HepG2 (cell line): ENCODE measurements around the gene HAUS1. TPM values are rescaled to one million over a fixed set of nuclear protein-coding genes. Genes with fewer than 3 reads are reported as not detected.
A peak's percentile ranks its signal among the peaks of the same experiment; 100 is the strongest.

ENCODE experiments used
- ARNT ChIP-seq: fragments of 450-650 bp; IDR thresholded peaks from 2 replicates; pipeline ENCODE4 v1.6.1; 2017
- CBX1 ChIP-seq: IDR thresholded peaks from one replicate; pipeline ENCODE4 v1.6.1; 2016; ENCODE audit warnings: antibody characterized with exemption, low read depth
- DDIT3 ChIP-seq: sonication (generic); formaldehyde crosslinking; IDR thresholded peaks from 2 replicates; pipeline ENCODE4 v1.4.0; 2020; ENCODE audit warnings: mild to moderate bottlenecking, missing genetic modification reagents
- E2F5 ChIP-seq: sonication (generic); formaldehyde crosslinking; conservative IDR thresholded peaks from 2 replicates; pipeline ENCODE4 v1.4.0; 2020; ENCODE audit warnings: missing genetic modification reagents
- EED ChIP-seq: sonication (generic); formaldehyde crosslinking; IDR thresholded peaks from 2 replicates; pipeline ENCODE4 v1.5.0; 2020; ENCODE audit warnings: mild to moderate bottlenecking, missing genetic modification reagents
- EZH2 ChIP-seq: conservative IDR thresholded peaks from 2 replicates; pipeline ENCODE4 v1.6.1; 2012; ENCODE audit warnings: mild to moderate bottlenecking, low read depth, low read length, moderate library complexity
- HMG20B ChIP-seq: conservative IDR thresholded peaks from 2 replicates; pipeline ENCODE4 v1.6.1; 2016; ENCODE audit warnings: missing genetic modification reagents, missing compliant biosample characterization
- JUN ChIP-seq: sonication (generic); formaldehyde crosslinking; IDR thresholded peaks from 2 replicates; pipeline ENCODE4 v1.4.0; 2020; ENCODE audit warnings: mild to moderate bottlenecking, missing genetic modification reagents
- KMT2A ChIP-seq: sonication (generic); formaldehyde crosslinking; IDR thresholded peaks from 2 replicates; pipeline ENCODE4 v1.4.0; 2020; ENCODE audit warnings: missing genetic modification reagents
- NCOA1 ChIP-seq: sonication (generic); formaldehyde crosslinking; IDR thresholded peaks from 2 replicates; pipeline ENCODE4 v1.9.0; 2021; ENCODE audit warnings: missing genetic modification reagents
- PPARG ChIP-seq: conservative IDR thresholded peaks from 2 replicates; pipeline ENCODE4 v1.6.1; 2016; ENCODE audit warnings: missing biosample characterization, missing genetic modification reagents
- RBFOX2 ChIP-seq: fragments of 200-400 bp; formaldehyde crosslinking; IDR thresholded peaks from 2 replicates; pipeline ENCODE4 v1.6.1; 2017; ENCODE audit warnings: low read depth, mild to moderate bottlenecking, low read length
- TCF12 ChIP-seq, 2 experiments: fragments of 450-650 bp in 1 of 2; sonication (generic) in 1 of 2; formaldehyde crosslinking in 1 of 2; IDR thresholded peaks; 2 replicates each; pipeline versions ENCODE4 v1.6.1 to v1.8.0; 2017 to 2022; ENCODE audit warnings: antibody characterized with exemption in 1 of 2, mild to moderate bottlenecking in 1 of 2, missing genetic modification reagents in 1 of 2, moderate library complexity in 1 of 2
- ZBTB20 ChIP-seq: sonication (generic); formaldehyde crosslinking; IDR thresholded peaks from 2 replicates; pipeline ENCODE4 v1.8.1; 2023; ENCODE audit warnings: missing genetic modification reagents, low read depth, mild to moderate bottlenecking, borderline replicate concordance
- ZBTB37 ChIP-seq: sonication (generic); formaldehyde crosslinking; IDR thresholded peaks from 2 replicates; pipeline ENCODE4 v1.4.0; 2020; ENCODE audit warnings: mild to moderate bottlenecking, missing genetic modification reagents
- ZBTB43 ChIP-seq: sonication (generic); formaldehyde crosslinking; conservative IDR thresholded peaks from 2 replicates; pipeline ENCODE4 v1.4.0; 2020; ENCODE audit warnings: missing genetic modification reagents
- ZBTB49 ChIP-seq: sonication (generic); formaldehyde crosslinking; IDR thresholded peaks from 2 replicates; pipeline ENCODE4 v1.4.0; 2020; ENCODE audit warnings: missing genetic modification reagents, borderline replicate concordance
- ZFP82 ChIP-seq: sonication (generic); formaldehyde crosslinking; IDR thresholded peaks from 2 replicates; pipeline ENCODE4 v1.5.1; 2020; ENCODE audit warnings: mild to moderate bottlenecking, missing genetic modification reagents, borderline replicate concordance
- ZNF17 ChIP-seq: sonication (generic); formaldehyde crosslinking; IDR thresholded peaks from 2 replicates; pipeline ENCODE4 v1.5.0; 2020; ENCODE audit warnings: mild to moderate bottlenecking, missing genetic modification reagents
- ZNF24 ChIP-seq: fragments of 450-650 bp; IDR thresholded peaks from 2 replicates; pipeline ENCODE4 v1.6.1; 2017; ENCODE audit warnings: antibody characterized with exemption, mild to moderate bottlenecking
- ZNF329 ChIP-seq: sonication (generic); formaldehyde crosslinking; IDR thresholded peaks from 2 replicates; pipeline ENCODE4 v1.9.0; 2021; ENCODE audit warnings: low read depth, mild to moderate bottlenecking, missing genetic modification reagents
- ZNF567 ChIP-seq: sonication (generic); formaldehyde crosslinking; IDR thresholded peaks from 2 replicates; pipeline ENCODE4 v1.8.1; 2023; ENCODE audit warnings: mild to moderate bottlenecking, missing genetic modification reagents, borderline replicate concordance
- ZNF768 ChIP-seq: sonication (generic); formaldehyde crosslinking; IDR thresholded peaks from 2 replicates; pipeline ENCODE4 v1.4.0; 2020; ENCODE audit warnings: missing genetic modification reagents
- polyA plus RNA-seq, 8 experiments: library from polyadenylated mRNA; depleted of rRNA in 3 of 8; stranded (reverse) in 7 of 8; unstranded in 1 of 8; fragments of >200 nt; fragmentation: Illumina TruSeq in 4 of 8; extraction: Trizol in 4 of 8; gene quantifications; 2 replicates each; pipeline versions ENCODE4 v1.2.1 to v1.2.3, GENCODE V29; 2011 to 2016; ENCODE audit warnings: low read depth in 4 of 8, missing spikeins in 1 of 8, mixed read lengths in 1 of 8; ENCODE audit not compliant: insufficient read depth in 1 of 8
- total RNA-seq, 5 experiments: library from RNA; depleted of rRNA; stranded (reverse); fragments of >200 nt; fragmentation: Illumina TruSeq; extraction: Trizol; gene quantifications; 2 replicates each; pipeline ENCODE4 v1.2.3, GENCODE V29; 2016; ENCODE audit warnings: low read depth in 1 of 5

Gene HAUS1
- total and polyA plus RNA-seq, 2 of the 13 experiments (the other 11 are each of a cell fraction or from before 2014, with no cell fraction given) = 20.6 to 59.2 TPM

- TF ChIP-seq JUN (CRISPR knock-in tag) (no peak), ZBTB20 (CRISPR knock-in tag) (0 out of 2 replicates have a peak, but pooled peaks have one; percentile 37), TCF12 (IDR thresholded peaks at IDR 0.05) (no peak), TCF12 (CRISPR knock-in tag; IDR thresholded peaks at IDR 0.05) (0 out of 2 replicates have a peak, but pooled peaks have one; percentile 71), ZNF567 (0 out of 2 replicates have a peak, but pooled peaks have one; percentile 66), ZFP82 (CRISPR knock-in tag) (no peak), PPARG (CRISPR knock-in tag) (no peak), ZNF329 (CRISPR knock-in tag) (no peak), ZBTB37 (CRISPR knock-in tag) (0 out of 2 replicates have a peak, but pooled peaks have one; percentile 46), KMT2A (peak; percentile 76), DDIT3 (CRISPR knock-in tag) (no peak), EED (CRISPR knock-in tag) (0 out of 2 replicates have a peak, but pooled peaks have one; percentile 31), ZNF17 (CRISPR knock-in tag) (no peak), ARNT (no peak), NCOA1 (CRISPR knock-in tag) (no peak), RBFOX2 (peak; percentile 68), ZBTB49 (CRISPR knock-in tag) (no peak), ZNF768 (peak; percentile 23; the same call in 1 of the 2 replicates), E2F5 (CRISPR knock-in tag) (no peak; the same call in 1 of the 2 replicates), EZH2 (no peak), ZBTB43 (CRISPR knock-in tag) (no peak), ZNF24 (no peak), CBX1 (no peak), HMG20B (CRISPR knock-in tag) (no peak)
Observed at GRCh38 chr18:46104128-46104911, at the start of gene HAUS1 (continued).
